ENCODE results near the gene CCDC97.
"Not testable (repeated sequence)": the region's sequence is repeated elsewhere in the genome, so short reads cannot be mapped to it uniquely, and the experiment has no call there.

The CCDC97 gene

DNA sequence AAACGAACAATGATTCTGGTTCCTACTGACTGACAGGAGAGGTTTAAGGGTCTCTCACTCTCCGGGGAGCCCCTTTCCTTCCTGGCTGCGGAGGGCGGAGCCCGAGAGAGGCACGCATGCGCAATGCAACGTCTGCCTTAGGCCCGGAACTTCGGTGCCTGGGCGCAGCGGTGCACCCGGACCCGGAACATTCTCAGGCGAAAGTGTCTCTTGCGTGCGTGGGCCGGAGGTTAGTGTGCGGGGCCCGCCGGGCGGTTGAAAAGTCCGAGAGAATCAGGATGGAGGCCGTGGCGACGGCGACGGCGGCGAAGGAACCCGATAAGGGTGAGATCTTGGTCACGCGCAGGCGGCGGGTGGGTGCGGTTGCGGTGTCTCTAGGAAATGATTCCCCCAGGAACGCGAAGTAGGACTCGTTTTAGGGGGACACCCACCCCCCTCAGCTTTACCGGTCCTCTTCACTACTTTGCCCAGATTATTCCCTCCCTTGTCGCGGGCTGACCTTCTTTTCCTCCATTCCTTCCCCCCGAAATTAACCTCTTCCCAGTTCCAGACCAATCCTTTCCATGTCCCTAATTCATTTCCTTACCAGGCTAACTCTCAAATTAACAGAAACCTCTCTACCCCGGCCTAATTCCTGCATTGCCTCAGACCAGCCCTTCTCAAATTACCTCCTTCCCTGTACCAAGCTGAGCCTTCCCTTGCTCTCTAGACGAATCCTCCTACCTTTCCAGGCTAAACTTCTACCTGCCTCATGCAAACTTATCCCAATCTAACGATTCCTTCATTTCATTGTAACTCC is at the start of gene CCDC97:
TSS of gene CCDC97 (plus strand) at position 140 of the 799 bp plus-strand sequence. CDS start at position 279, 139 bp downstream.
- peak; percentile 82 for DNase-seq (ENCODE audit: low read depth)

DNA sequence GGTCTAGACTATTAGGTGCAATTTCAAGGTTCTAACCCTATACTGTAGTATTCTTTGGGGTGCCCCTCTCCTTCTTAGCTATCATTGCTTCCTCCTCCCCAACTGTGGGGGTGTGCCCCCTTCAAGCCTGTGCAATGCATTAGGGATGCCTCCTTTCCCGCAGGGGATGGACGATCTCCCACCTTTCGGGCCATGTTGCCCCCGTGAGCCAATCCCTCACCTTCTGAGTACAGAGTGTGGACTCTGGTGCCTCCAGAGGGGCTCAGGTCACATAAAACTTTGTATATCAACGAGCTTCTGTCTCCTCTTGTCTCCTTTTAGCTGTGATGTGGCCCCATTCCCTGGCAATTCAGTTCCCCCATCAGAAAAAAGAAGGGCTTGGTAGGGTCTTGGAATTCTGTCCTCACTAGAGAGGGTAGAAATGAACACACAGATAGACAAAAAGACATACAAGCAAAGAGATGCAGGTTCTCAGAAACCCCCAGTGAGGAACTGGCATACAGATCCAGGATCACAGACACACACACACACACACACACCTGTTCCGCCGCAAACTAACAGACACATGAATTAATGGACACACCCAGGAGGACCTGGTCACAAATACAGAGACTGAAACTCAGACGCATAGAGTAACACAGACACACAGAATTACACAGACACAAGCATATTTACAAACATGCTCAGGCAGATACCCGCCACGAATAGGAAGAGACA is 48.3 kb upstream of the CCDC97 start:
- DNase-seq (ENCODE audit: low read depth), result no peak

DNA sequence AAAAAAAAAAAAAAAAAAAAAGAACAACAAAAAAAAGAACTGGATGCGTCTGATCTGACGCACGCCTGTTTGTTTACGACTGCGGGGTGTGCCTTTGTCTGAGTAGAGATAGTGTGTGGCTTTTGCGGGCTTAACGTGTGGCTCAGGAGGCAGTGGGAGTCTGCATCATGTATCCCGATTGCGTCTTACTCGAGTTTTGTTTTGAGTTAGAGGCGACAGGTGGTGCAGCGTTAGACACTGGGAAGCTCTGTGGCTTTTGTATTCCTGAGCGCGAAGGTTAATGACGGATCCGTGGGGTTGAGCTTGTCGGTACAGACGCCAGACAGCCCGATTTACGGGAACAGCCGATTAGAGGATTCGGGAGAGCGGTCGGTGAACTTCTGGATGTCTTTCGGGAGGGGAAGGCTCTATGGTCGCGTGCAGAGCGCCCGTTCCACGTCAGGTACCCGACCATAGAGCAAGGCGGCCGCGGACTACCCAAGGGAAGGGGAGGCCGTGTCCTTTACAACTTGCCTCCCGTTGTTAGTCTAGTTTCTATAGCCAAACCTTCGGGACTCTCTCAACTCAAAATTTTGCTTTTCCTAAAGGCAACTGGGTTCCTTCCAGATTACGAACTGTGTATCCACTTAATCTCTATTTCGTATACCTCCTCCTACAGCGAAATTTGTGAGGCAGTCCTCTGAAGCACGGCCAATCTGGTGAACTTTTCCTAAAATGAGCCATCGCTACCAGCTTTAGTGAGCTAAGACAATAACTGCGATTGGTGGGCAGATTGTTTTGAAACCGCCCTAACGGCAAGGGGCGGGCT is 46.7 kb upstream of the CCDC97 start:
- peak; percentile 42 for DNase-seq (ENCODE audit: low read depth)

DNA sequence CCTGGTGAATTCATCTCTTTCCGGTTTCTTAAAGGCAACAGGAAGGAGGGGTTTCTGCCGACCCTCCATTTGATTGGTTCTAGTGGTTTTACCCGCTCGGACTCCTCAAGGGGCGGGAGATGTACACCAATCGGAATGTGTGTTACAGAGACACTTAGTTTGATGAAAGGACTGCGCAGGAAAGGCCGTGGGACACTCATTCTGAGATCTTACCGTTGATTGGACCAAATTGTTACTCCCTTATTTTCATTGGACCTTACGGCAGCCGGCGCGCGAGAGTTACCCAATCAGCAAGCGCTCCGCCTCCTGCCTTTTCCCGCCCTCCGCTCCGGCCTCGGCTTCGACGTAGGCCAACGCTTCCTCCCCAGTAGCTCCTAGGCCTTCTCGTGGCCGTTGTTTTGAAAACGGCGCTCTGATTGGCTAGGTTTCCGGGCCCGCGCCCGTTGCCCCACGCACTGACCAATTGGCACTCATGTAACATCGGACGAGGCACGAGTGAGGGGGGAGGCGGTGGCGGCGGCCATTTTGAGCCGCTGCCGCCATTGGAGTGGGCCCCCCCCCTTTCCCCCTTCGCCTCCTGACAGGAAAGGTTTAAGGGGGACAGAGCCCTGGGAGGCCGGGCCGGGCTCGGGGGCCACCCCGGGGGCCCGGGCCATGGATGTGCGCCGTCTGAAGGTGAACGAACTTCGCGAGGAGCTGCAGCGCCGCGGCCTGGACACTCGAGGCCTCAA is 46.0 kb upstream of the CCDC97 start, which contains the start of gene HNRNPUL1:
TSS of gene HNRNPUL1 (plus strand) at position 523 of the 731 bp plus-strand sequence. CDS start at position 655, 132 bp downstream.
- DNase-seq (ENCODE audit: low read depth), result peak; percentile 98

DNA sequence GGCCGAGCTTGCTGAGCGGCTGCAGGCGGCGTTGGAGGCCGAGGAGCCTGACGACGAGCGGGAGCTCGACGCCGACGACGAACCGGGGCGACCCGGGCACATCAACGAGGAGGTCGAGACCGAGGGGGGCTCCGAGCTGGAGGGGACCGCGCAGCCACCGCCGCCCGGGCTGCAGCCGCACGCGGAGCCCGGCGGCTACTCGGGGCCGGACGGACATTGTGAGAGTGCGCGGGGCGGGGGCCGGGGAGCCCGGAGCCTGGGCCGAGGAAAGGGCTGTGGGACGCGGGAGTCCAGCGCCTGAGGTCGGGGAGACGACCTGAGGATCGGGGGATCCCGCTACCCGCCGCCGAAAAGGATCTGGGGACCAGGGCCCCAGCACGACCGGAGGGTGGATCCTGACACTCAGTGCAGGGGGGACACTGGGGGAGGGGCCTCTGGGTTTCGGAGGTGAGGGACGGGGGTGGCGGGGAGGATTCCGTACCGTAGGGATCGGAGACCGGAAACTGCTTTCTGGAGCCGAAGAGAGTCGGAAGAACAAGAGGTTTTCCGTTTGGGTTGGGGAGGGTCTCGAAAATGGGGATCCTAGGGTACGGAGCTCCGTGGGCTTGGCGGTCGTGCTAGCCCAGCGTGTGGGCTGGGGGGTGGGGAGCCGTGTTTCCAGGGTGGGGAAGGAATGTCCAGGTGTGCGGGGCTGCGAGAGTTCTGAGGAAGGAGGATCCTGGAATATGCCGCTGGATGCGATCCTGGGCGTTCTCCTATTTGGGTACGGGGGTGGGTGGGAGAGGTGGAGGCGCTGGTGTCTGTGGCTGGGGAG is 45.2 kb upstream of the CCDC97 start:
- DNase-seq (ENCODE audit: low read depth), result peak; percentile 18

DNA sequence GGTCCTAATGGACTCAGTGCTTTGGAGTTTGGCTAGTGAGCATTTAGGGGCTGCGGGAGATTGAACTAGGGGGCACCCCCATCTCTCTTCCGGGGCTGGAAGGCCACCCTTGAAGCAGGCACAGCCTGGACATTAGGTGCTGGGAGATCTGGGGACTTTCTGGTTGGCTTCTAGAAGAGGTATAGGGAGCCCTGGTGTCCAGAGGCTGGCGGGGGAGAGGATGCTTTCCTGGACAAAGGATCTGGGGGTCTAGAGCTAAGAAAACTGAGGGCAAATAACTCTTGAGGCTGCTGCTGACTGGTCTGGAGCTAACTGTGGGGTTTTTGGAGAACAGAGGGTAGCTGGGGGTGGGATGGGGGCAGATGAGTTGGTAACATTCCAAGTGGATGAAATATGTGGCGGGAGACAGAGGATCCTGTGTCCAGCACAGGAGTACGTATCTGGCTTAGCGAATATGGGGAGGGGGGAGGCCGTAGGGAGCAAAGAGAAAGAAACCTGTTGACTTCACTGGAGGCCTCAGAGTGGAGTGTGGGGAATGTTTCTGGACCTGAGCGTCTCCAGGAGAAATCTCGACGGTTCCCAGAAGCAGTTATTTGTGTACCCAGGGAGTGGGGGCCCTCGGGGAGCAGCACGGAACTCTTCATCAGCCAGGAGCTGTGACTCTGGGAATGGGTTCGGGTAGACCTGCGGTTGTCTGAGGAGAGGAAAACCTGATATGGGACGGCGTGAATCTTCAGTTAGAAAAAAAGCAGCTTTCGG is 44.4 kb upstream of the CCDC97 start:
- no peak for DNase-seq (ENCODE audit: low read depth)

DNA sequence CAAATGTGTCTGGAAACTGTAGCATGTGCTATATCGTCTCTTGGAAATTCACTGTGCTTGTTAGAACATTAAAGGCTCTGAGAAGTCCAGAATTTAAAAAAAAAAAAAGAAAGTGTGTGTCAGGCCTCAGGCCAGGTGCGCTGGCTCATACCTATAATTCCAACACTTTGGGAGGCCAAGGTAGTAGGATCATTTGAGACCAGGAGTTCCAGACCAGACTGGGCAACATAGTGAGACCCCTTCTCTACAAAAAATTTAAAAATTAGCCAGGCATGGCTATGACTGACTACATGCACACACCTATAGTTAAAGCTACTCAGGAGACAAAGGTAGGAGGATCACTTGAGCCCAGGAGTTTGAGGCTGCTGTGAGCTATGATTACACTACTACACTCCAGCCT is 40.9 kb upstream of the CCDC97 start:
- no peak for DNase-seq (ENCODE audit: low read depth)

DNA sequence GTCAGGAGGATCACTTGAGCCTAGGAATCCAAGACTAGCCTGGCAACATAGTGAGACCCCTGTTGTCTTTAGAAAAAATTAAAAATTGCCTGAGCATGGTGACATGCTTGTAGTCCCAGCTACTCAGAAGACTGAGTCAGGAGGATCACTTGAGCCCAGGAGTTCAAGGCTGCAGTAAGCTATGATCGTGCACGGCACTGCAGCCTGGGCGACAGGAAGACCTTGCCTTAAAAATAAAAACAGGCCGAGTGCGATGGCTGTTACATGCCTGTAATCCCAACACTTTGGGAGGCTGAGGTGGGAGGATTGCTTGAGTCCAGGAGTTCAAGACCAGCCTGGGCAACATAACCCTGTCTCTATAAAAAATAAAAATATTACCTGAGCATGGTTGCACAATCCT is 40.4 kb upstream of the CCDC97 start:
- no peak for DNase-seq (ENCODE audit: low read depth)

DNA sequence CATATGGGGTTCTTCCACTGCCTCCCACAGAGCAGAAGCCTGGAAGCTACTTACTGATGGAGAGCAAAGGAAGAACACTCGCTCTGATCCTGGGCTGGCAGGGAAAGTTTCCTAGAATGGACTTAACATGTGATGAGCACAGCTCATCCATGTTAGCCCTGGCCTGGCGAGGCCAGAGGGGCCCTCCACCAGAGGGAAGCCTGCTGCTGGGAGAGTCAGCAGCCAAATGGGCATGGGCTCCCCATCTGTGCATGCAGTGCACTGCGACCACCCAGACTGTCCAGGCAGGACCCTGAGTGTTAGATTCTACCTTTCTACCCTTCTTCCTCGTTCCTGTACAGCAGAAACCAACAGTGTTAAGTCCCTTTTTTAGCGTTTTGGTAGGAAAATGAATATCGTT is 36.9 kb upstream of the CCDC97 start:
- DNase-seq (ENCODE audit: low read depth), result no peak

DNA sequence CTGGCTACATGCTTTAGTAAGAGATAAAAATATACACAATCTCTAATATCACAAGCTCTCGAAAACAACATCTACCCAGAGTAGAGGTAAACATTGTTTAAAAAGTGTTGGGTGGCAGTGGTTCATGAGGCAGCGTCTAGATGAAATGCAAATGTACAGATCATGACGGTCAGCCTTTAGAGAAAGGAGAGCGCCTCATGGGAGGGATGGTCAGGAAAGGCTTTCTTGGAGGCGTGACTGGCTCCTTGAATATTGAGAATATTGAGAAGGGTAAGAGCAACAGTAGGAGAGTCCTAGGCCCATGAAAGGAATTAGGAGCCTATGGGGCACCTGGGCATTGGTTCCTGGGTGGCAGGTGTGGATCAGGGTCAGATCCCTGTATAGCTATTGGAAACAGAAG is 35.2 kb upstream of the CCDC97 start:
- DNase-seq (ENCODE audit: low read depth), result no peak

DNA sequence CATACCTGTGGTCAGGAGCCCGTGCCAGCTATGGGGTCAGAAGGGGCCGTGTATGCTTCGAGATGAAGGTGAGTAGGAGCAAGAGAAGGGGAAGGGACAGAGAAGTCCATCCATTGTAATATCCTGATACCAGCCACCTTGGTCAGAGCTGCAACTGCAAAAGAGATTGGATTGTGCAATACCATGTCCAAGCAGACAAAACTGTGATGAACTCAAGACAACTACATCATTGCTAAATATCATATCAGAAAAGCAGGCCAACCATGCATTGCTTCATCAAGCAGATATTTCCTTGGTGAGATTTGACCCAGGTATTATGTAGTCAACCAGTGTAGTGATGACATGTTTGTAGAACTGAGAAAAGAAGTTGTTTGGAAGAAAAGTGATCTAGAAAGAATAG is 33.7 kb upstream of the CCDC97 start:
- no peak for DNase-seq (ENCODE audit: low read depth)

DNA sequence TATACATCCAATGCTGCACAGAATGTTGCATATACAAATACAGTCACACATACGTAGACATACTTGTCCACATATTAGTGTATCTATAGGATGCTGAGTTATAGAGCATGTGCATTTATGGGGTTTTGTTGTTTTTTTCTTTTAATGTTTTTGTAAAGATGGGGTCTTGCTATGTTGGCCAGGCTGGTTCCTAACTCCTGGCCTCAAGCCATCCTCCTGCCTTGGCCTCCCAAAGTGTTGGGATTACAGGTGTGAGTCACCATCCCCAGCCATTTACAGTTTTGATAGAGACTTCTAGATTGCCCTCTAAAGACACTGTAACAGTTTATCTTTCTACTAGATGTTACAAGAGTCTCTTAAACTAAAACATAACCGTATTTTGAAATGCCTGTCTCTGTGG is 31.5 kb upstream of the CCDC97 start:
- no peak for DNase-seq (ENCODE audit: low read depth)

DNA sequence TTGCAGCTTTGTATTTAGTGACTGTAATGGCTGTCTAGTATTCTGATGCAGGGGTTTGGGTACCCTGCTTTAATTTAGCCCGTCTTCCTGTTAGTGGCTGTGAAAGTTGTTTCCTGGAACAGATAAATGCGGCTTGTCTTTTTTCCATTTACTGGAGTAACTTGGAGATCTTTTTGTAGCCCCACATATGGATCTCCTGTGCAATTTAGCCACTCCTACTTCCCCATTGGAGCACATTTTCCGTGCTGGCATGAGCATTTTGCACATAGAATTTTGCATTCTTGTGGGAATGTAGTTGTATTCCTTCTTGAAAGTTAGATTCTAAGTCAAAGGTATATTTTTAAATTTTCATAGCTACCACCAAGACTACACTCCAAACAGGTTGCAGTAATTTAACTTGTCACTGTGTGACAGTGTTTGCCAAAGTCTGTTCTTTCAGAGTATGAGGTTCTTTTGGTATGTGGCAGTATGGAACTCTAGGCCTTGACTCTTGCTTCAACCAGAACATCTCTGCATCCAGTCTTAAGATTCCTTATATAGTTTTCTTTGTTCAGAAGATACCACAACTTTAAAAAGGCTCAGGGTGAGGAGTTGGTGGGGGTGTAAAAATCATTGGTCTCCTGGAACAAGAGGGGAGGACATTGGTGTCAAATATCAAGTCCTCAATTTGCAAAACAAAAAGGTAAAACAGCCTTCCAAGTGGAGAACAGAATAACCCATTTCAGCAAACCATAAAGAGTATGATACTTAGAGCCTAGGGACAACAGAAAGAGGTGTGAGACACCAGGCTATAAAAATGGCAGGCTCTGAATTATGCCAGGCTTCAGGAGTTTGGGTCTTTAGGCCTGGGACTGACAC is 21.1 kb upstream of the CCDC97 start:
- DNase-seq (ENCODE audit: low read depth), result no peak

DNA sequence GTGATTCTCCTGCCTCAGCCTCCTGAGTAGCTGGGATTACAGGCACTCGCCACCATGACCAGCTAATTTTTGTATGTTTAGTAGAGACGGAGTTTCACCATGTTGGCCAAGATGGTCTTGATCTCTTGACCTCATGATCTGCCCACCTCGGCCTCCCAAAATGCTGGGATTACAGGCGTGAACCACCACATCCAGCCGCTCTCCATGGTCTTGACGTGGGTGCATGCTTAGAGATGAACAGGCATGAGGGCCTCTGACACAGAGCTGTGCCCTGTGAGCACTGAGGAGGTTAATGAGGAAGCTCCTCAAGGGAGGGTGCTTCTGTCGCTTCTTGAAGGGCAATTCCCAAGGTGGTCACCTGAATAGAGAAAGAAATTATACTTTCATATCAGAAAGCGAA is 20.2 kb upstream of the CCDC97 start:
- DNase-seq (ENCODE audit: low read depth), result not testable (repeated sequence)

DNA sequence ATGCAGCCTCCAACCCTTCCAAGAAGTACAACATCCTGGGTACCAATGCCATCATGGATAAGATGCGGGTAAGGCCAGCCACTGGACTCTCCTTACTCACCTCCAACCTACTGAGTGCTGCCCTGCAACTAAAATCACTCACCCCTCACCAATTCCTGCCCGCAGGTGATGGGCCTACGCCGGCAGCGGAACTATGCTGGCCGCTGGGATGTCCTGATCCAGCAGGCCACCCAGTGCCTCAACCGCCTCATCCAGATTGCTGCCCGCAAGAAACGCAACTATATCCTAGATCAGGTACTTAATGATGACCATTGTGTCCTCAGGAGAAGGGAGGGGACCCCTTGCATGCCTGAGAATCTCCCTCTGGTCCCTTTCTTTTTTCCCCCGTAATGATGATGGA is 15.6 kb upstream of the CCDC97 start:
- DNase-seq (ENCODE audit: low read depth), result no peak

DNA sequence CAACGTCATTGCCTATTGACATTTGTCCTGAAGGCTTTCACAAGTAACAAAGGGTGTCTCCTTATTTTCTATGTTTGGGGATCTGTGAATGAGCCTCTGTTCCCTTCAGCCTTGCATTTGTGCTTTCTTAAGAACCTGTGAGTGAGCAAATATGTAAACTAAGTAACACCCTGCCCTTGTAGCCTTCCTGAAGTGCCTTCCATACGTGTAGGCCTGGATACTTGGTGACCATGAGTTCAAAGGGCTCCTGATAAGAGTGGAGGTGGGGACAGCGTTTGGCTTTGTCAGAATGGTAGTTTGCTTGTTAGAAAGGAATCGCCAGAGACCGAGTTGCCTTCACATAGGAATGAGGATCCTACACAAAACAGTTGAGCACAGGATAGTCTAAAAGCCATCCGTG is 14.5 kb upstream of the CCDC97 start:
- no peak for DNase-seq (ENCODE audit: low read depth)

DNA sequence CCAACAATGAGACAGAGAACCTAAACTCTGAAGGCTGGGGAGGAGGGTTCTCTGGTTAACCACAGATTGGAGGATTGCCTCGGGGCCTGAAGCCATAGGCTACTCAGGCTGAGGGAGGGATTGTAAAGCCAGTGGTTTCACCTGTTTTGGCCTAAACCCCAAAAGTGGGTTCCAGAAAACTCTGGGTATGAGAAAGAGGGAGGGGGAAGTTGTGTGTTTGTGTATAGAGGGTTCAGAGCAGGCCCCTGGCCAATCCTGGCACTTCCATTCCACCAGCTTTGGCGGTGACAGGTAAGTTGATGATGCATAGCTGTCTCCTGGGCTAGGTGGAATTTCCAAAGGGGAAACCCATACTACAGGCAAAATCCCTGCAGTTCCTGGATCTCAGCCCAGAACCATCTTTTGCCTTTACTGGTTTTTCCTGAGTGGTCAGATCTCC is 13.5 kb upstream of the CCDC97 start:
- no peak for DNase-seq (ENCODE audit: low read depth)

DNA sequence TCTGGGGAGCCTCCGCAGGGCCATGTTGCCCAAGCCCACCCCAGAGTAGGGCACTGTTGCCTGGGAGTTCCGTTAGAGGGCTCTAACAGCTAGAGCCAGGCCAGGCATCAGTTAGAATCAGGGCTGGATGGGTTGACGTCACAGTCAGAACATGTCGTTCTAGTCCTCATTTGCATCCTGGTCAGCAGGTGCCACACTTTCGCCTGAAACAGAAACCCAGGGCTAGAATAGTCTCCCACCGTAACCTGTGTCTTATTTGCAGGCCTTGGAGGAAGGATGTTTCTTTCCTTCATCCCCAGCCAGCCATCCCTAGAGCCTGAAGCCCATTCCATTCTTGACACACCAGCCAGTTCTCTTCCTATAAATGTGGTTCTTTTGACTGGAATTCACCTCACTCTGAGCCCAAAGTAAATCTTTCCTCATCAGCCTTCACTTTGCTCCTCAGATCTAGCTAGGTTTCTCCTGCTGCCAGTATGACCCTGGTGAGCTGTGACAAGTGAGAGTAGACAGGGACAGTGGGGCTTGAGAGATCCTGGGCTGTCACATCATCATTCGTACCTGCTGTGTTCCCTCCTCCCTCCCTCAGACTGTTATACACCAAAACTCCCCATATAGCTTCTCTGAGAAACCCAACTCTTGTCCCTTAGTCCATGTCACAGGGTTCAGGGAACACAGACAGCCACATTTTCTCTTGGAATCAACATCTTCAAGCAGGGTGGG is 12.2 kb upstream of the CCDC97 start:
- no peak for DNase-seq (ENCODE audit: low read depth)

All from stimulated activated CD8-positive, alpha-beta memory T cell treated with anti-CD3 and anti-CD28 coated beads, Interleukin-12 subunit alpha, Interleukin-12 subunit beta, amount 100 ng/mL, for 4 hours (primary cell).